22Rv1 (cell line): ENCODE data around the gene SNX8.

Source experiments
- H3K27ac ChIP-seq: fragments of 450-650 bp; 2 replicates; pipeline ENCODE4 v1.5.1; 2017
- CTCF ChIP-seq: fragments of 450-650 bp; IDR thresholded peaks from 2 replicates; pipeline ENCODE4 v1.5.1; 2017; ENCODE audit warnings: mild to moderate bottlenecking
- ZFX ChIP-seq: fragments of 450-650 bp; IDR thresholded peaks from 2 replicates; pipeline ENCODE4 v1.6.1; 2017; ENCODE audit warnings: antibody characterized with exemption, borderline replicate concordance

SNX8 gene

DNA sequence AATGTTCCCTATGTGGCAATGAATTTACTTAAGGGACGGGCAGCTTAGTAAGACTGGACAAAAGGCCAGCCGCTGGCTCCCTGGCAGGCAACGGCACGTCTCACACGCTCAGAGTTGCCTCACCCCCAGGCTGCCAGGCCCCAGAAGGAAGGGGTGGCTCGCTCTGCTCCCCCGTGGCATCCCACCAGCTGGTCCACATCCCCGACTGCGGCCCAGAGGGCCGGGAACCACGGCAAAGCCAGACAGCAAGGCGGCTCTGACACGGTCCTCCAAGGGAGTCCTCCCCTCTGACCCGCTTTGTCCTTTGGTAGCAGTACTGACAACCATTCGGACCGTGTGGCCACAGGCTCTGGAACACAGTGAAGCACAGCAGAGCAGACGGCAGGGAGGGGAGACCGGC, 38.1 kb downstream of the SNX8 start:
- no peak overlapping the region for H3K27ac ChIP-seq
- TF ChIP-seq ZFX (no peak), CTCF (no peak)

- TF ChIP-seq ZFX, result no peak
- no peak for TF ChIP-seq CTCF
- no peak overlapping the region for H3K27ac ChIP-seq
These were observed 39.1 kb downstream of the SNX8 start for GRCh38 chr7:2275101-2275500.

GRCh38 chr7:2274666-2275065, 39.6 kb downstream of the SNX8 start:
- no peak for TF ChIP-seq ZFX
- TF ChIP-seq CTCF, result no peak
- no peak overlapping the region for H3K27ac ChIP-seq

- H3K27ac ChIP-seq, result no peak overlapping the region
- TF ChIP-seq ZFX (no peak), CTCF (no peak)
These were observed 40.4 kb downstream of the SNX8 start for GRCh38 chr7:2273866-2274265.

DNA sequence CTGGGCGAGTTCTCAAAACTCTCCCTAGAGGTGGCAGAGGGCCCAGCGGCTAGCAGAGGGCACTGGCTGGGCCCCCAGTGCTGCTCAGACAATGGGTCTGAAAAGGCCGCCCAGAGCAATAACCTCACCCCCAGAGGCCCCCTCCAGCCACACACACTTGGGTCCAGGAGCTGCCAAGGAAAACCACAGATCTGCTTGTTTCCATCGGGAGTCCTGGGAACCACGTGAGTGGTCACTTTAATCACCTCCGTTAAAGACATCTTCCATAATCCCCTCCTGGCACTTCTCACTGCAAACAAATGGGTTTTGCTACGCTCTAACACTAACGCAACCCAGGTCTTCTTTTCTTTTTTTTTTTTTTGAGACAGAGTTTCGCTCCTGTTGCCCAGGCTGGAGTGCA, 42.2 kb downstream of the SNX8 start:
- TF ChIP-seq CTCF (no peak), ZFX (no peak)
- H3K27ac ChIP-seq, result no peak overlapping the region

GRCh38 chr7:2271273-2272026, 42.8 kb downstream of the SNX8 start:
- TF ChIP-seq CTCF (no peak), ZFX (no peak)
- H3K27ac ChIP-seq, result no peak overlapping the region

- TF ChIP-seq ZFX (no peak), CTCF (no peak)
- no peak overlapping the region for H3K27ac ChIP-seq
These were observed 43.7 kb downstream of the SNX8 start for GRCh38 chr7:2270495-2270894.
